ENCODE measurements around the gene CHID1. TPM values are rescaled to one million over a fixed set of nuclear protein-coding genes. Genes with fewer than 3 reads are reported as not detected.

Gene CHID1
- total RNA-seq, 4 donors from 2014 or later, result 37.4 to 55.4 (median 47.2) TPM

- Histone ChIP-seq H3K9me3 (no peaks in the 10 kb centered on the region), H3K4me3 (peak overlapping the region; percentile 46 to 60 (median 48)), H3K36me3 (peaks cover 31 to 44% (median 40%) of the 10 kb centered on the region in 4 donors), H3K27ac (replicated peaks in 1 of 4) (peak overlapping the region; percentile 11 to 68 (median 65)), H3K27me3 (peaks cover 0 to 83% (median 65%) of the 10 kb centered on the region in 4 donors), H3K4me1 (peaks cover 66 to 71% (median 68%) of the 10 kb centered on the region in 4 donors)
- WGBS, result 7% methylated on average over 15 of the region's 22 CpGs
- no peak for TF ChIP-seq CTCF (IDR thresholded peaks at IDR 0.05)
- no peak for TF ChIP-seq POLR2AphosphoS5 (IDR thresholded peaks at IDR 0.05)
- no peak for TF ChIP-seq POLR2A (IDR thresholded peaks at IDR 0.05; ENCODE audit: low read depth)
- TF ChIP-seq EP300 (IDR thresholded peaks at IDR 0.05), result no peak
- intact Hi-C loops (cut with DNase I), result no loop called here
- no peak for DNase-seq (ENCODE audit: extremely low spot score)
Observed at GRCh38 chr11:826836-827145, 83.8 kb downstream of the CHID1 start.

DNA sequence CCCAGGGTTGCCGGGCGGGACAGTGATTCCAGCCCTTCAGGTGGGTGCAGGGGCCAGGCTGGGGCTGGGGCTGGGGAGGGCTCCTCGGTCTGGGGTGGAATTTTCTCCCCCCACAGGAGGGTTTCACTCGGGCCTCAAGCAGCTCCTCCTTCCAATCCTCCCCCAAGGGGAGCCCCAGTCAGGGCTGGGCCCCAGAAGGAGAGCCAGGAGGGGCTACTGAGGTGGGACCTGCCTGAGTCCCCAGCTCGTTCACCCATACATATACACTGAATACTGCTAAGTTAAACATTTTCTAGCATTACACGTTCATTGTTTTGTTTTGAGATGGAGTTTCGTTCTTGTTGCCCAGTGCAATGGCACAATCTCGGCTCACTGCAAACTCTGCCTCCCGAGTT lies 84.4 kb downstream of the CHID1 start:
- H3K4me1 ChIP-seq, result peaks cover 68 to 71% (median 69%) of the 10 kb centered on the region in 4 donors
- DNase-seq (ENCODE audit: extremely low spot score), result no peak
- TF ChIP-seq POLR2A (IDR thresholded peaks at IDR 0.05; ENCODE audit: low read depth), result no peak
- TF ChIP-seq EP300 (IDR thresholded peaks at IDR 0.05), result no peak
- TF ChIP-seq POLR2AphosphoS5 (IDR thresholded peaks at IDR 0.05), result no peak
- TF ChIP-seq CTCF (IDR thresholded peaks at IDR 0.05), result no peak
- H3K9me3 ChIP-seq, result no peaks in the 10 kb centered on the region
- H3K36me3 ChIP-seq, result peaks cover 31 to 46% (median 45%) of the 10 kb centered on the region in 4 donors
- WGBS, result 87% methylated on average over 8 of the region's 9 CpGs
- intact Hi-C loops (cut with DNase I), result no loop called here
- peaks cover 0 to 77% (median 62%) of the 10 kb centered on the region in 4 donors for H3K27me3 ChIP-seq
- peak overlapping the region in 2 of 4 donors; percentile 47 to 60 for H3K4me3 ChIP-seq
- peak overlapping the region in 1 of 4 donors; percentile 13 for H3K27ac ChIP-seq (replicated peaks in 1 of 4)

DNA sequence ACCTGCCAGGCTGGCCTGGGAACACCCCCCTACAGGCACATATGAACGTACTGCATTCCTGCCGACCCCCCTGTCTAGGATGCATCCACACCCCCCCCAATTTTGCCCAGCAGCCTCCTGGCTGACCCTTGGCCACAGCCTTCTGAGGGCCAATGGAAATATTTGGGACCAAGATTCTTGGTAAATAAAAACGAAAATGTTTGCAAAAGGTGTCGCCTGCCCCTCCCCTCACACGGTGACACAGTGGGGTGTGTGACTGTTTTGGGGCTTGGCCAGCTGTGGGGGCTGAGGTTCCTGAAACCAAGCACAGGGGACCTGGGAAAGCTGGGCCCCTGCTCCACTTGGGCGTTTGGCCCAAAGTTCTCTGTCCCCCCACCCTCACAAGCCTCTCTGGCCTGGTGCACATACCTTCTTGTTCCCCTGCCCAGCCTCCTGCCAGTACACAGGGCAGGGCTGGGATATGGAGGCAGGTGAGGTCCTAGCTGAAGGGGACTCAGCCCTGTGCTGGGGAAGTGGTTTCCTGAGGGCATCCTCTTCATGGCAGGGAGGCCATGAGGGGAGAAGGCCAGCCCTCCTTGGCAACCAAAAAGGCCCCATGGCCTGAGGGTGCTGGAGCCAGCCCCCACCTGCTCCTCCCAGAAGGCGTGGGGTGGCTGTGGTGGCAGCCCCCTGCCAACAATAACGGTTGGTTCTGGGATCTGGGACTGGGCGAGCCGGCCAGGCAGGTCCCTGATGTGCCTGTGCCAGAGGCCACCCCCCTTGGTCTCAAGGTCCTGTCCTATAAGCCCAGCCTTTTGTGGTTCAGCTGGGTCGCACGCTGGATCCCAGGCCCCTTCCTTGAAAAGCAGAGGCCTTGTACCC lies 85.0 kb downstream of the CHID1 start:
- H3K9me3 ChIP-seq, result no peaks in the 10 kb centered on the region
- H3K36me3 ChIP-seq, result peaks cover 31 to 46% (median 45%) of the 10 kb centered on the region in 4 donors
- 80% methylated on average over 8 of the region's 12 CpGs for WGBS
- intact Hi-C loops (cut with DNase I), result no loop called here
- H3K27me3 ChIP-seq, result peaks cover 0 to 71% (median 57%) of the 10 kb centered on the region in 4 donors
- DNase-seq (ENCODE audit: extremely low spot score), result no peak
- H3K4me3 ChIP-seq, result no peak overlapping the region
- peak overlapping the region in 1 of 4 donors; percentile 13 for H3K27ac ChIP-seq (replicated peaks in 1 of 4)
- peaks cover 68 to 71% (median 69%) of the 10 kb centered on the region in 4 donors for H3K4me1 ChIP-seq
- TF ChIP-seq POLR2A (IDR thresholded peaks at IDR 0.05; ENCODE audit: low read depth), result no peak
- TF ChIP-seq CTCF (IDR thresholded peaks at IDR 0.05), result no peak
- TF ChIP-seq EP300 (IDR thresholded peaks at IDR 0.05), result no peak
- no peak for TF ChIP-seq POLR2AphosphoS5 (IDR thresholded peaks at IDR 0.05)

GRCh38 chr11:824942-825341 lies 85.7 kb downstream of the CHID1 start:
- H3K36me3 ChIP-seq, result peaks cover 31 to 46% (median 45%) of the 10 kb centered on the region in 4 donors
- no peak overlapping the region for H3K4me3 ChIP-seq
- peaks cover 0 to 64% (median 50%) of the 10 kb centered on the region in 4 donors for H3K27me3 ChIP-seq
- no peak overlapping the region for H3K27ac ChIP-seq (replicated peaks in 1 of 4)
- WGBS, result 91% methylated on average over 10 of the region's 11 CpGs
- H3K9me3 ChIP-seq, result no peaks in the 10 kb centered on the region
- H3K4me1 ChIP-seq, result peaks cover 66 to 69% (median 67%) of the 10 kb centered on the region in 4 donors
- intact Hi-C loops (cut with DNase I), result no loop called here
- DNase-seq (ENCODE audit: extremely low spot score), result no peak
- TF ChIP-seq EP300 (IDR thresholded peaks at IDR 0.05) (no peak), CTCF (IDR thresholded peaks at IDR 0.05) (no peak), POLR2AphosphoS5 (IDR thresholded peaks at IDR 0.05) (no peak), POLR2A (IDR thresholded peaks at IDR 0.05; ENCODE audit: low read depth) (no peak)

All from esophagus muscularis mucosa (tissue), 4 donors.